DOHH2 (cell line): ENCODE results near the gene COL4A1.

Experiments used
- CTCF ChIP-seq: fragments of 200-600 bp; sonication (generic); IDR thresholded peaks from one replicate; pipeline ENCODE4 v1.5.1; 2014; ENCODE audit warnings: antibody characterized with exemption, mild to moderate bottlenecking, low read depth, low read length; ENCODE audit not compliant: poor library complexity, severe bottlenecking
- EZH2phosphoT487 ChIP-seq: fragments of 200-600 bp; sonication (generic); IDR thresholded peaks from 2 replicates; pipeline ENCODE4 v1.6.1; 2017; ENCODE audit warnings: borderline replicate concordance, mild to moderate bottlenecking, antibody characterized with exemption, low read length, moderate library complexity, mixed read lengths

- no peak for TF ChIP-seq CTCF
- no peak for TF ChIP-seq EZH2phosphoT487
Measured at GRCh38 chr13:110275931-110276552, 30.9 kb downstream of the COL4A1 start.
